T-cell (primary cell): ENCODE data around the gene TBL2. TPM values are rescaled to one million over a fixed set of nuclear protein-coding genes. Genes with fewer than 3 reads are reported as not detected.
A peak's percentile ranks its signal among the peaks of the same experiment; 100 is the strongest.
"Not testable (repeated sequence)": the region's sequence is repeated elsewhere in the genome, so short reads cannot be mapped to it uniquely, and the experiment has no call there.

Experiments
- ATAC-seq, 4 experiments: fragments of 200-7000 bp in 3 of 4; fragments of 150-1000 bp in 1 of 4; cut with Tn5 transposase; replicated peaks in 1 of 4; 1 replicate in 3 of 4; 2 replicates in 1 of 4; pipeline ENCODE4 v1.10.0; 2021; ENCODE audit warnings: moderate library complexity in 3 of 4, mild to moderate bottlenecking in 2 of 4, moderate number of reproducible peaks in 1 of 4
- CTCF ChIA-PET, 2 donors: fragments of 300-600 bp; sonication (Branson Sonifier 250); formaldehyde crosslinking; loops; one replicate each; lab custom pipeline; 2022; ENCODE audit warnings: antibody characterized with exemption in 2 of 2; lab: Charles Lee
- POLR2A ChIA-PET, 2 donors: fragments of 300-600 bp; sonication (Branson Sonifier 250); formaldehyde crosslinking; loops; one replicate each; lab custom pipeline; 2022; ENCODE audit warnings: antibody characterized with exemption in 2 of 2; lab: Charles Lee
- DNase-seq, 35 experiments: peaks; one replicate each; pipeline versions ENCODE4 v3.0.0 to v3.0.0-alpha.2; 2013 to 2023
- H3K27ac ChIP-seq: one replicate; pipeline ENCODE4 v1.5.1; 2013; ENCODE audit warnings: low read length
- H3K27me3 ChIP-seq, 2 experiments: replicated peaks in 1 of 2; 1 replicate in 1 of 2; 2 replicates in 1 of 2; pipeline versions ENCODE4 v1.6.1 to v1.7.0; 2013; ENCODE audit warnings: low read length in 1 of 2, mixed read lengths in 1 of 2; ENCODE audit not compliant: control insufficient read depth in 2 of 2, insufficient read depth in 2 of 2; ENCODE audit errors: extremely low read depth in 1 of 2
- H3K36me3 ChIP-seq, 2 donors: 1 replicate in 1 of 2; 2 replicates in 1 of 2; pipeline versions ENCODE4 v1.6.1 to v1.7.0; 2013; ENCODE audit warnings: low read length in 1 of 2; ENCODE audit not compliant: control insufficient read depth in 2 of 2, insufficient read depth in 1 of 2; ENCODE audit errors: extremely low read depth in 1 of 2
- H3K4me1 ChIP-seq, 2 experiments: 1 replicate in 1 of 2; 2 replicates in 1 of 2; pipeline versions ENCODE4 v1.6.1 to v1.7.0; 2013; ENCODE audit warnings: low read length in 2 of 2, mixed read lengths in 1 of 2; ENCODE audit not compliant: insufficient read depth in 2 of 2, control insufficient read depth in 1 of 2; ENCODE audit errors: extremely low read depth in 1 of 2
- H3K4me3 ChIP-seq, 2 donors: 1 replicate in 1 of 2; 2 replicates in 1 of 2; pipeline versions ENCODE4 v1.5.1 to v1.7.0; 2013; ENCODE audit warnings: mild to moderate bottlenecking in 2 of 2, low read length in 1 of 2, moderate library complexity in 1 of 2; ENCODE audit not compliant: control insufficient read depth in 1 of 2; ENCODE audit errors: extremely low read depth in 1 of 2
- H3K9me3 ChIP-seq: 2 replicates; pipeline ENCODE4 v1.7.0; 2013
- H3K27ac Mint-ChIP-seq, 2 donors: one replicate each; pipeline ENCODE4 v1.8.0; 2020 to 2021; ENCODE audit warnings: mild to moderate bottlenecking in 2 of 2, mixed read lengths in 2 of 2
- H3K27me3 Mint-ChIP-seq, 2 donors: one replicate each; pipeline ENCODE4 v1.8.0; 2021 to 2022; ENCODE audit warnings: mixed read lengths in 2 of 2
- H3K36me3 Mint-ChIP-seq: one replicate; pipeline ENCODE4 v1.8.0; 2021; ENCODE audit warnings: mixed read lengths
- H3K4me1 Mint-ChIP-seq, 3 donors: one replicate each; pipeline ENCODE4 v1.8.0; 2020 to 2022; ENCODE audit warnings: mixed read lengths in 3 of 3, mild to moderate bottlenecking in 1 of 3
- H3K4me3 Mint-ChIP-seq, 3 donors: one replicate each; pipeline ENCODE4 v1.8.0; 2020 to 2022; ENCODE audit warnings: mild to moderate bottlenecking in 3 of 3, mixed read lengths in 3 of 3, moderate library complexity in 3 of 3
- H3K9me3 Mint-ChIP-seq, 3 donors: one replicate each; pipeline ENCODE4 v1.8.0; 2020 to 2022; ENCODE audit warnings: mixed read lengths in 3 of 3
- WGBS: methylation state at CpG from one replicate; pipeline ENCODE4 v1.1.5; 2013; ENCODE audit warnings: missing lambda C conversion rate; ENCODE audit not compliant: insufficient coverage; 5-methylcytosine and 5-hydroxymethylcytosine counted together
- total RNA-seq, 35 experiments: library from RNA in 6 of 35; stranded (reverse) in 6 of 35; fragments of 120-200 nt in 1 of 35; gene quantifications; one replicate each; pipeline versions ENCODE4 v1.2.1 to v1.2.4 and lab custom pipeline; 2013 to 2026

Gene TBL2
- total RNA-seq, 5 donors from 2014 or later (not counting 1 experiment from before 2014, with no cell fraction given), result 14.8 to 38.5 (median 31.6) TPM

DNA sequence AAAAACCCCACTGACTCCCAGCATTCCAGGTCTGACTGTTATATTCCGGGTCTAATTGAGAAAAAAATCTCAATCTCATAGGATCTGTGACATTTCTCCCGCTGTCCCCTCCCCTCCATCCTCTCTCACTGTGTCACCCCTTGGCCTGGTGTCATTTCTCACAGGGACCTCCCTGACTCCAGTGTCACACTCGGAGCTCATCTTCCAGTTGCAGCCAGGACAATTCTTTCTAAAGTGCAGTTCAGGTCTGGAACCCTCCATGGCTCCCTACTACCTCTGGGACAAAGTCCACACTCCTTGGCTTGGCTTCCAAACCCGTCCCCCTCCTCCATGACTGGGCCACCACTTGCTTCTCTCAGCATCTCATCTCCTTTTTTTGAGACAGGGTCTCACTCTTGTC is 31.7 kb upstream of the TBL2 start:
- H3K9me3 ChIP-seq, result no peaks in the 10 kb centered on the region
- H3K27ac Mint-ChIP-seq, result no peak overlapping the region
- H3K27ac ChIP-seq, result no peak overlapping the region
- no peak overlapping the region for H3K4me3 Mint-ChIP-seq
- ATAC-seq, result no peak
- H3K4me3 ChIP-seq, result no peak overlapping the region
- H3K36me3 Mint-ChIP-seq, result no peaks in the 10 kb centered on the region
- H3K4me1 Mint-ChIP-seq, result peaks cover 0 to 2% (median 0%) of the 10 kb centered on the region in 3 donors
- peaks cover 0 to 80% of the 10 kb centered on the region in 2 experiments for H3K27me3 ChIP-seq
- POLR2A ChIA-PET, result no interaction called here
- H3K9me3 Mint-ChIP-seq, result no peaks in the 10 kb centered on the region
- peaks cover 0 to 7% of the 10 kb centered on the region in 2 experiments for H3K4me1 ChIP-seq
- peaks cover 25 to 57% of the 10 kb centered on the region in 2 donors for H3K27me3 Mint-ChIP-seq
- no peaks in the 10 kb centered on the region for H3K36me3 ChIP-seq
- DNase-seq, result no peak
- CTCF ChIA-PET, result no interaction called here
- 61% methylated on average over 4 of the region's 4 CpGs for WGBS

DNA sequence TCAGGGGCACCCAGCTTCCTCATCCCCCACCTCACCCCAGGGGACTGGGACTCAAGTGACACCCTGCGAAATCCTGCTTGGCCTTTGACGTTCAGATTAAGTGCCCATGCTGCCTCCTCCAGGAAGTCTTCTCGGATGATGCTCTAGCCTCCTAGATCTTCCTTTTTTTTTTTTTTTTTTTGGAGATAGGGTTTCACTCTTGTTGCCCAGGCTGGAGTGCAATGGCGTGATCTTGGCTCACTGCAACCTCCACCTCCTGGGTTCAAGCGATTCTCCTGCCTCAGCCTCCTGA is 29.3 kb upstream of the TBL2 start:
- DNase-seq, H3K9me3 ChIP-seq, H3K4me1 ChIP-seq, H3K9me3 Mint-ChIP-seq, H3K36me3 Mint-ChIP-seq, H3K4me3 ChIP-seq, H3K36me3 ChIP-seq, ATAC-seq, H3K4me3 Mint-ChIP-seq, H3K4me1 Mint-ChIP-seq, H3K27ac Mint-ChIP-seq, H3K27ac ChIP-seq: not testable (repeated sequence)
- H3K27me3 ChIP-seq, result peaks cover 0 to 67% of the 10 kb centered on the region in 2 experiments
- WGBS, result no CpG with 5 or more reads among the region's 5 CpGs
- CTCF ChIA-PET, result interaction anchor here (0.6 to 1.7 kb wide), 11 partner anchors 9 to 256 kb away, joined by 3 to 12 read pairs (median 6); partner anchors contain the start of genes ABHD11 (in 1 of the 2) and STX1A (in 1 of the 2)
- H3K27me3 Mint-ChIP-seq, result peaks cover 15 to 36% of the 10 kb centered on the region in 2 donors
- POLR2A ChIA-PET, result interaction anchor here in 1 of 2 donors (0.6 kb wide), 1 partner anchor 107 kb away, joined by 6 read pairs; no protein-coding TSS in a partner anchor

DNA sequence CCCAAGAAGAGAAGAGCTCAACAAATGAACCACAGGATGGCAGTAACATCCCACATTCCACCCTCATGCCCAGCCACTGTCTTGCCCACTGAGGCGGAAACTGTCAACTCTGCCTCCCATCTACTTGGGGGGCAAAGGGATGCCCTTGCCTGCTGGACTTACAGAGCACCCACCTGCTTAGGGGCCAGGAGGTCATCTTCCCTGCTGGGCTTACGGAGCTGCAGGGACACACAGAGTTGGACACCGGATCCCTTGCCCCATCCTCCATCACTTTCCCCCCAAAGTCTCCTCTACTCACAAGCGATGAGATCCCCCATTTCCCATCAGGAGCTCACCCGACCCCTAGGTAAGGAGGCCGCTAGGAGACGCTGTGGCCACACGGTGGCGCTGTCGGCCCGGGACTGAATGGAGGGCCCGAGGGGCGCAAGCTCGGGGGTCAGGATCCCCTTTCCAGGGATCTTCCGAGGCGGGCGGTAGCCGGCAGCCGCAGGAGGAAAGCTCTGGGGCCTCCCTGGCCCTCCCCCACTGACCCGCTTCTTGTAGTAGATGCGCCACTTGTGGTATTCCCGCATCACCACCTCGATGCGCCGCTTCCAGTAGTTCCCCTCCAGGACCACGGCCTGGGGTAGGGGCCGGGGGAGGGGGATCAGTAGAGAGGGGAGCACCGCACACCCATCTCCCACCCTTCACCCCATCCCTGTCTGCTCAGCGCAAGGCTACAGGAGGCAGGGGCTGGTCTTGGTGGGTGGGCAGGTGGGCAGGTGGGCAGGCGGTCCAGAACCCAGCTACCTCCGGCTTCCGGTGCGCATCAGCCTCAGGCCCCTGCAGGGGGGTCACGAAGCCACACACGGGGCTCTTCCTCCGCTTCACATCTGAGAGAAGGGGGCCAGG is 28.7 kb upstream of the TBL2 start:
- peak in 34 of 35 experiments; percentile 15 to 81 (median 57) for DNase-seq
- H3K27ac Mint-ChIP-seq, result no peak overlapping the region
- H3K36me3 Mint-ChIP-seq, result no peaks in the 10 kb centered on the region
- H3K36me3 ChIP-seq, result no peaks in the 10 kb centered on the region
- POLR2A ChIA-PET, result interaction anchor here in 1 of 2 donors (0.6 kb wide), 1 partner anchor 106 kb away, joined by 6 read pairs; no protein-coding TSS in a partner anchor
- H3K4me1 ChIP-seq, result peaks cover 0 to 7% of the 10 kb centered on the region in 2 experiments
- CTCF ChIA-PET, result interaction anchor here (0.6 to 1.8 kb wide), 19 partner anchors 9 to 134 kb away, joined by 3 to 12 read pairs (median 5); partner anchors contain the start of genes STX1A (in 2 of the 2) and ABHD11 (in 1 of the 2)
- no peak overlapping the region for H3K27ac ChIP-seq
- H3K4me1 Mint-ChIP-seq, result peaks cover 0 to 2% (median 0%) of the 10 kb centered on the region in 3 donors
- H3K9me3 ChIP-seq, result no peaks in the 10 kb centered on the region
- H3K27me3 ChIP-seq, result peaks cover 0 to 64% of the 10 kb centered on the region in 2 experiments
- no peak overlapping the region for H3K4me3 Mint-ChIP-seq
- H3K27me3 Mint-ChIP-seq, result peaks cover 13 to 32% of the 10 kb centered on the region in 2 donors
- peak; percentile 75 to 91 (median 80) for ATAC-seq
- H3K4me3 ChIP-seq, result no peak overlapping the region
- no peaks in the 10 kb centered on the region for H3K9me3 Mint-ChIP-seq
- 3% methylated on average over 26 of the region's 36 CpGs for WGBS

DNA sequence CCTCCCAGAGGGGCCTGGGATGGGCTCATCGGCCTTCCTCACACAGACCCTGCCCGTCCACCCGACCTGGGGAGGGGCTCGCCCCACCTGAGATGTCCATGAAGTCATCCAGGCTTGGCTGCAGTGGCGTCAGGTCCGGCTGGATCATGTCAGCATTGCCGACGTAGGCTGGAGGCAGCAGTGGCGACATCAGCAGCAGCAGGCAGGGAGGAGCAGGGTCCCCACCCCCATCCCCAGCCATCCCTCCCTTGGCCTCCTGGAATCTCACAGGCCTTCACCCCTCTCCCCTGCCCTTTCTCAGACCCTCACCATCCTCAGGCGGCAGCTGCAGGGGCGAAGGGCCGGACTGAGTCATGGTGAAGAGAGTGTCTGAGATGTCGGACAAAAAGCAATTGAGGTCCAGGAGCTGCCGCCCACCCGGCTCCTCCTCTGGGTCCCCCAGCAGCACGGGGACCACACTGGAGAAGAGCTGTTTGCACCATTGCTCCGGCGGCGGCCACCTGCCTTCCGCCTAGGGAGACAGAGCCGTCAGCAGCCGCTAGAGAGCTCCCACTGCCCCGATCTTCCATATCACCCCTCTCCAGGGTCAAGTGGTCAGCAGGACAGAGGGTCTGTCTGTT is 27.3 kb upstream of the TBL2 start:
- WGBS, result 75% methylated on average over 20 of the region's 23 CpGs
- H3K4me3 ChIP-seq, result no peak overlapping the region
- no peaks in the 10 kb centered on the region for H3K9me3 ChIP-seq
- ChIA-PET POLR2A (no interaction called here), CTCF (interaction anchor here (0.6 to 1.8 kb wide), 9 partner anchors 59 to 656 kb away, joined by 3 to 12 read pairs (median 5); partner anchors contain the start of gene ABHD11 (in 1 of the 2))
- peaks cover 0 to 56% of the 10 kb centered on the region in 2 experiments for H3K27me3 ChIP-seq
- no peak for ATAC-seq
- H3K4me1 ChIP-seq, result peaks cover 0 to 7% of the 10 kb centered on the region in 2 experiments
- Mint-ChIP-seq H3K4me1 (peaks cover 0 to 2% (median 0%) of the 10 kb centered on the region in 3 donors), H3K9me3 (no peaks in the 10 kb centered on the region), H3K27me3 (peaks cover 9 to 28% of the 10 kb centered on the region in 2 donors), H3K4me3 (no peak overlapping the region), H3K27ac (no peak overlapping the region), H3K36me3 (no peaks in the 10 kb centered on the region)
- no peak for DNase-seq
- H3K27ac ChIP-seq, result no peak overlapping the region
- H3K36me3 ChIP-seq, result no peaks in the 10 kb centered on the region

DNA sequence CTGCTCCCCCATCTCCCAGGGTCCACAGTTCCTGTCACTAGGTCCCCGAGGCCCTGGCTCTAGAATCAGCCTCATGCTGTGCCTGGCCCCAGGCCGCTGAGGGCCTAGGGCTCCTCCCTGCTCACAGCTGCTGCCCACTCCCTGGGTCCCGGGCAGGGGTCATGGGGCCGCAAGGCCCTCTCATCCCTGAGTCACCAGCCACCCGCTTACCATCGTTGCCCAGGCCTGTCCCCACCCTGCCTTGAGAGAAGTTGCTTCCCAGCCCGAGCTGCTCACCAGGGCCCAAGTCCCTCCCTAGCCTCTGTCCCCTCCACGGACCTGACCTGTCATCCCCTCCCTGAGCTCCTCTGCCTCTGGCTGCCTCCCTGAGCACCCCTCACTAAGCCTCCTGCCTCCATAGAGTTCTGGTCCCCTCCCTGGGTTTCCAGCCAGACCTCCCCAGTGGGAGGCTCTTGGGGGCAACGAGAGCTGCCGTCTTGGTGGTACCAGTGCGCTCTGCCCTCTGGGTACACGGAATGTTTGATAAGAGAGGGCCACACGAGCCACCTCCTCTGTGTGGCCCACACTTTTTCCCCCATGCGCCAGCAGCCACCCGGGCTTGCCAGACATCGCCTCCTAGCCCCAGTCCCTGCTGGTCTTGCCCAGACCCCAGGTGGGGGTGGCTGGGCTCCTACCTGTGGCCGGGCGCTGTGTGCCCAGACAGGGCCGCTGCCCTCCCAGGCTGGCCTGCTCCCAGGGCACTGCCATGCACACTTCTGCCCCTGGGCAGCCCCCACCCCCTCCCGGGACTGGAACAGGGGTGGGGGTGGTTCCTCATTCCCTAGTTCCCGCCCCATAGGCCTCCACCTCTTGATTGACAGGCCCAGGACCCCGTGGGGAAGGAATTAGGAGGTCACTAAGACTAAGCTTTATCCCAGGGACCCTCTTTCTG is 24.6 kb upstream of the TBL2 start:
- ATAC-seq, result no peak

More for the DNA sequence above, 24.6 kb upstream of the TBL2 start:
- no peak for DNase-seq
- ChIA-PET CTCF (no interaction called here), POLR2A (no interaction called here)
- peaks cover 0 to 2% (median 0%) of the 10 kb centered on the region in 3 donors for H3K4me1 Mint-ChIP-seq
- no peaks in the 10 kb centered on the region for H3K9me3 ChIP-seq
- H3K9me3 Mint-ChIP-seq, result no peaks in the 10 kb centered on the region
- no peak overlapping the region for H3K4me3 ChIP-seq
- H3K27me3 Mint-ChIP-seq, result peaks cover 6 to 26% of the 10 kb centered on the region in 2 donors
- no peak overlapping the region for H3K27ac ChIP-seq
- H3K36me3 Mint-ChIP-seq, result no peaks in the 10 kb centered on the region
- no peak overlapping the region for H3K27ac Mint-ChIP-seq
- H3K4me1 ChIP-seq, result peaks cover 0 to 7% of the 10 kb centered on the region in 2 experiments
- WGBS, result 69% methylated on average over 16 of the region's 22 CpGs
- no peaks in the 10 kb centered on the region for H3K36me3 ChIP-seq
- H3K27me3 ChIP-seq, result peaks cover 0 to 55% of the 10 kb centered on the region in 2 experiments
- H3K4me3 Mint-ChIP-seq, result no peak overlapping the region
